ENCODE data around the gene PSMD14. TPM values are rescaled to one million over a fixed set of nuclear protein-coding genes. Genes with fewer than 3 reads are reported as not detected.

The PSMD14 gene
- total RNA-seq, 2 experiments from 2014 or later: 49.2 to 84.3 TPM

GRCh38 chr2:161402297-161402696 lies 94.1 kb downstream of the PSMD14 start:
- Histone ChIP-seq H3K79me2 (ENCODE audit: insufficient read depth, low read depth, low read length) (no peaks in the 10 kb centered on the region), H3K36me3 (ENCODE audit: insufficient read depth, low read length) (peaks cover 53% of the 10 kb centered on the region), H3K4me3 (ENCODE audit: low read depth, low read length, poor library complexity, severe bottlenecking) (no peak overlapping the region), H2AFZ (ENCODE audit: low read length) (no peak overlapping the region), H4K20me1 (ENCODE audit: insufficient read depth, low read length) (no peaks in the 10 kb centered on the region), H3K27ac (ENCODE audit: low read depth, low read length, poor library complexity, severe bottlenecking) (no peak overlapping the region), H3K9me2 (ENCODE audit: insufficient read depth, low read length) (no peaks in the 10 kb centered on the region), H3K9me3 (ENCODE audit: low read length) (0 out of 2 replicates have a peak, but pooled peaks cover 3% of the 10 kb centered on the region), H3K4me2 (ENCODE audit: low read length) (no peak overlapping the region), H3K4me1 (ENCODE audit: insufficient read depth, low read length, poor library complexity, severe bottlenecking) (no peaks in the 10 kb centered on the region)
- no peak for DNase-seq (ENCODE audit: low spot score)
- no peak for TF ChIP-seq CTCF (conservative IDR thresholded peaks at IDR 0.05; ENCODE audit: low read length)
- TF ChIP-seq EZH2phosphoT487 (IDR thresholded peaks at IDR 0.05; ENCODE audit: borderline replicate concordance, low read depth, low read length): no peak
- POLR2A ChIA-PET: no interaction called here
- CTCF ChIA-PET (ENCODE audit: unreplicated experiment): no interaction called here
- BruUV-seq (replicated peaks): no TSS peak
- intact Hi-C loops (cut with micrococcal nuclease; ENCODE audit: unreplicated experiment): no loop called here

GRCh38 chr2:161406316-161406715 lies 98.1 kb downstream of the PSMD14 start:
- Histone ChIP-seq H3K4me3 (ENCODE audit: low read depth, low read length, poor library complexity, severe bottlenecking) (no peak overlapping the region), H3K27ac (ENCODE audit: low read depth, low read length, poor library complexity, severe bottlenecking) (no peak overlapping the region), H3K4me2 (ENCODE audit: low read length) (no peak overlapping the region), H2AFZ (ENCODE audit: low read length) (no peak overlapping the region), H3K9me2 (ENCODE audit: insufficient read depth, low read length) (no peaks in the 10 kb centered on the region), H3K9me3 (ENCODE audit: low read length) (0 out of 2 replicates have a peak, but pooled peaks cover 3% of the 10 kb centered on the region), H3K36me3 (ENCODE audit: insufficient read depth, low read length) (peaks cover 29% of the 10 kb centered on the region), H3K79me2 (ENCODE audit: insufficient read depth, low read depth, low read length) (no peaks in the 10 kb centered on the region), H3K4me1 (ENCODE audit: insufficient read depth, low read length, poor library complexity, severe bottlenecking) (no peaks in the 10 kb centered on the region), H4K20me1 (ENCODE audit: insufficient read depth, low read length) (no peaks in the 10 kb centered on the region)
- ChIA-PET CTCF (ENCODE audit: unreplicated experiment) (no interaction called here), POLR2A (no interaction called here)
- no peak for TF ChIP-seq EZH2phosphoT487 (IDR thresholded peaks at IDR 0.05; ENCODE audit: borderline replicate concordance, low read depth, low read length)
- TF ChIP-seq CTCF (conservative IDR thresholded peaks at IDR 0.05; ENCODE audit: low read length): no peak
- intact Hi-C loops (cut with micrococcal nuclease; ENCODE audit: unreplicated experiment): no loop called here
- no peak for DNase-seq (ENCODE audit: low spot score)
- no TSS peak for BruUV-seq (replicated peaks)

GRCh38 chr2:161407597-161407996 lies 99.4 kb downstream of the PSMD14 start:
- H3K4me1 ChIP-seq (ENCODE audit: insufficient read depth, low read length, poor library complexity, severe bottlenecking): no peaks in the 10 kb centered on the region
- peaks cover 22% of the 10 kb centered on the region for H3K36me3 ChIP-seq (ENCODE audit: insufficient read depth, low read length)
- ChIA-PET CTCF (ENCODE audit: unreplicated experiment) (no interaction called here), POLR2A (no interaction called here)
- no peaks in the 10 kb centered on the region for H3K9me3 ChIP-seq (ENCODE audit: low read length)
- H3K4me3 ChIP-seq (ENCODE audit: low read depth, low read length, poor library complexity, severe bottlenecking): no peak overlapping the region
- H2AFZ ChIP-seq (ENCODE audit: low read length): no peak overlapping the region
- no peaks in the 10 kb centered on the region for H3K9me2 ChIP-seq (ENCODE audit: insufficient read depth, low read length)
- no peak overlapping the region for H3K4me2 ChIP-seq (ENCODE audit: low read length)
- DNase-seq (ENCODE audit: low spot score): no peak
- no peak overlapping the region for H3K27ac ChIP-seq (ENCODE audit: low read depth, low read length, poor library complexity, severe bottlenecking)
- no TSS peak for BruUV-seq (replicated peaks)
- TF ChIP-seq CTCF (conservative IDR thresholded peaks at IDR 0.05; ENCODE audit: low read length): no peak
- TF ChIP-seq EZH2phosphoT487 (IDR thresholded peaks at IDR 0.05; ENCODE audit: borderline replicate concordance, low read depth, low read length): no peak
- intact Hi-C loops (cut with micrococcal nuclease; ENCODE audit: unreplicated experiment): no loop called here
- no peaks in the 10 kb centered on the region for H3K79me2 ChIP-seq (ENCODE audit: insufficient read depth, low read depth, low read length)
- H4K20me1 ChIP-seq (ENCODE audit: insufficient read depth, low read length): no peaks in the 10 kb centered on the region
